Fibroblast of peridontal ligament (primary cell): ENCODE data around the gene GRAPL.
"Not testable (repeated sequence)": the region's sequence is repeated elsewhere in the genome, so short reads cannot be mapped to it uniquely, and the experiment has no call there.

Experiments
- DNase-seq: peaks from one replicate; pipeline ENCODE4 v3.0.0-alpha.2; 2010; ENCODE audit errors: extremely low read depth

GRAPL gene

DNA sequence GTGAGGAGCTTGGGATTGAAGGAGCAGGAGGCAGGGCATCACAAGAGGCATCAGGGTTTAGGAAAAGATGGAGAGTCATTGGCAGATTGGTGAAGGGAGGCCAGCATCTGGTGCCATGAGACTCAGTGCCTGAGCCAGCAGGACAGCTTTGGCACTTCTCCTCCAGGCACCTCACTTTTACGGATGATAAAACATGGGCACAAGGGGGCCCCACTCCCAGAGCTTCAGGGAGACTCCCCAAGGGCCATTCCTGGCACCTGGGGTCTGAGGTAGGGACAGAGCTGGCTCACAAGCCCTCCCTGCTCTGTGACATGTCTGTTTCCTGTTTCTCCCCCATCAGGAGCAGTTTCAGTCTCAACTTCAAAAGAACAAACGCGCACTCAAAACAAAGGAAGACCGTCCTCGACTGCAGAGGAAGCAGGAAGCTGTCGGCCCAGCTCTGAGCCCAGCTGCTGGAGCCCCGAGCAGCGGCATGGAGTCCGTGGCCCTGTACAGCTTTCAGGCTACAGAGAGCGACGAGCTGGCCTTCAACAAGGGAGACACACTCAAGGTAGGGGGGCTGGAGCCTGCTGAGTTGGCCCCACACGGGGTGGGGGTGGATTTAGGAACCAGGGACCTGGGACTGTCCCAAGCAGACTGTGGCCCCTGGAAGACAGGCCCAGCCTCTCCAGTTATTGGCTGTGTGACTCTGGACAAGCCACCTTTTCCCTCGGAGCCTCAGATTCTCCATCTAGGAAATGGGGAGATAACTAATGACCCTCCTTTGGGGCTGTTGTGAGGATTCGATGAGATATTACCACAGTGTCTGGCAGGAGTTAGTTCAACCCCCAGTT is at the start of gene GRAPL:
Gene GRAPL, plus strand, starts transcription at position 442 of the 833 bp plus-strand sequence. Its CDS starts 31 bp downstream, at position 473.
- DNase-seq = not testable (repeated sequence)

DNA sequence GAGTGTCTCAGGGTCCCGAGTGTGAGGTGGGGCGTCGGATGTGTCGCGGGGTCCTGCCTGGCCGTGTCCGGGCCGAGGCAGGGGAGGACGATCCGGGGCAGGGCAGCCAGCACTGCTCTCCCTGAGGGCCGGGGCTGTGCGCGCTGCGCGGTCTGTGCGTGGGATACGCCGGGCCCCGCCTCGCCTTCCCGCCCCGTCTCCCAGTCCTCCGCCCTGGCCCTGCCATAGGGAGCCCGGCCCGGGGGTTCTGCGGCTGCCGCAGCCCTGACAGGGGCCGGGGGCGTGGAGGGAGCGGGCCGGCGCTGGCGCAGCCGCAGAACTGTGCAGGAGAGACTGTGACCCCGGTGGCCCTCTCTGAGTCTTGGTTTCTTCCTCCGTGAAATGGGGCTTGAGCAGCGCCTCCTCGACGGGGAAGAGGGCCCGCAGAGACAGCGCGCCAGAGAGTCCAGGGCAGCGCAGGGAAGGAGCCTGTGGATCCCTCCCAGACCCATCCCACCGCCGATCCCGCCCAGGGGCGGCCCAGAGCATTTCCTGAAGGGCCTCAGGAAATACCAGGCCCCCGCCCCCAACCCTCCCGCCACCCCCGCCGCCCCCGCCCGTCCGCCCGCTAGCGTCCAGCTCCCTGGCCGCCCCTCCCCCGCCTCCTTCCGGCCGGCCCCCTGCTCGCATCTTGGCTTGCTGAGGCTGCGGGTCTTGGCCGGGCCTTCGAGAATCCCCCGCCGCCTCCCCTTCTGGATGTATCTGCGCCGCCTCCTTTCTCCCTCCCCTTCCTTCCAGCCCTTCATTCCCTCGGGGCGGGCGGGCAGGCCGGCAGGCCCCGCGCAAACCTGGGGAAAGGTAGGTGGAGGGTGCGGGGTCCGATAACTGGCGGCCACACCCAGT is 38.3 kb upstream of the GRAPL start:
- DNase-seq = not testable (repeated sequence)

DNA sequence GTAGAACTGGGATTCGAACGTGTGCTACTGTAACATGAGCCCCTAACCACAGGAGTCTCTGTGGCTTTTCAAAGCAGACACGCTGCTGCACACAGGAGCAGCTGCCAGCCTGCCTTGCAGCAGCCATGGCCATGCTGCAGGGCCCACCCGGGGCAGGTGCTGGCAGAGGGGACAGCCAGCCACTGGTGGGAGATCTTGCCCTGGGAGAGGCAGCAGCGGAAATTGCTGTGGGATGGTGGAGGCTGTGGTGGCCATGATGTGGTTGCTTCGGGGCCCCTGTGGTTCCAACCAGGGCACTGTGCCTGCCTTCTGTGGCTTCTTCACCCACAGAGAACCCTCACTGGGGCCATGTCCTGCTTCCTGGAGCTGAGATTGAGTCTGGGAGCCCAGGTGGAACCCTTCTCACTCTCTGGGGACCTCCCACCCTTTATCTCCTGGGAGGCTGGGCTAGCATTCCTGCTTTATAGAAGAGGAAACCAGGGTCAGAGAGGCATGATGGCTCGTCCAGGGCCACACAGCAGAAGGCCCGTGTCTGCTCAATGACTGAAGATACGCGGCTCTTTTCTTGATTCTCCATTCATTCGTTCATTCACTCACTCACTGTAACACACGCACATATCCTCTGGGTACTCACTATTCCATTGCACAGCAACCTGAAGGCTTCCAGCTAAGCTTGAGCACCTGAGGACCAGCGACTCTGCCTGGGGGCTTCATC is 37.2 kb upstream of the GRAPL start:
- DNase-seq = not testable (repeated sequence)

DNA sequence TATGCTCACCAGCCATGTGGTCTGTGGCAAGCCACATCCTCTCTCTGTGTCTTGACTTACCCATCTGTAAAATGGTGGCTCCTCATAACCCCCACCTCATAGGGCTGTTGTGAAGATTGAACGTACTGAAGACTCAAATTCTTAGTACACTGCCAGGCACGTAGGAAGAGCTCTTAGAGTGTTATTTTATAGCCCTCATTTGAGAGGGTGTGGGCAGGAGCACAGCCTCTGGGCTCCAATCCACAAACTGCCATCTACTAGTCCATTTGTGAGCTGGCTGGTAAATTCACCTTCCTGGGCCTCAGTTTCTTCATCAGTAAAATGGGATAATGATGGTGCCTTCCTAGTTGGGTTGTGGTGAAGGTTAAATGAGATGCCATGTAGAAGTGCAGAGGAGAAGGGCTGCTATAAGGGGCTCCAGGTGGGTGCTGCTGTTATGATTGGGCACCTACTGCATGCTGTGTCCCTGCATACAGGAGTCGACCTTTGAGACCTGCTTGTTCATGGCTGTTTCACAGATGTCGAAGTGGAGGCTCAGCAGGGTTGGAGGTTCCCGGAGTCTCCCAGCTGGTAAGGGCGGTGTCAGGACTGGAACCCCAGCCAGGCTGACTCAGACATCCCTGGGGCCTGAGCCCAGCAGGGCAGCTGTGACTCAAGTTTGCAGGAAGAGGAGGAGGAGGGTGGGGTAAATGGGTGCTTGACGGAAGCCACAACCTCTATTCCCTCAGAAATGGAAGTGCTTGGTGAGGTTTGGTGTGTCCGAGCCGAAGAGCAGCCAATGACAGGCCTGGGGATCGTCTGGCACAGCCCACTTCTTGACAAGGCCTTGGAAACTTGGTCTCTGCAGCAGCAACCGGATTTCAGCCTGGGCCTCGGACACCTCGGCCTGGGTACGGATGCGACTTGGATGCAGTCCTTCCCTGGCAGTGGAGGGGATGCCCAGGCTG is 34.4 kb upstream of the GRAPL start:
- not testable (repeated sequence) for DNase-seq

DNA sequence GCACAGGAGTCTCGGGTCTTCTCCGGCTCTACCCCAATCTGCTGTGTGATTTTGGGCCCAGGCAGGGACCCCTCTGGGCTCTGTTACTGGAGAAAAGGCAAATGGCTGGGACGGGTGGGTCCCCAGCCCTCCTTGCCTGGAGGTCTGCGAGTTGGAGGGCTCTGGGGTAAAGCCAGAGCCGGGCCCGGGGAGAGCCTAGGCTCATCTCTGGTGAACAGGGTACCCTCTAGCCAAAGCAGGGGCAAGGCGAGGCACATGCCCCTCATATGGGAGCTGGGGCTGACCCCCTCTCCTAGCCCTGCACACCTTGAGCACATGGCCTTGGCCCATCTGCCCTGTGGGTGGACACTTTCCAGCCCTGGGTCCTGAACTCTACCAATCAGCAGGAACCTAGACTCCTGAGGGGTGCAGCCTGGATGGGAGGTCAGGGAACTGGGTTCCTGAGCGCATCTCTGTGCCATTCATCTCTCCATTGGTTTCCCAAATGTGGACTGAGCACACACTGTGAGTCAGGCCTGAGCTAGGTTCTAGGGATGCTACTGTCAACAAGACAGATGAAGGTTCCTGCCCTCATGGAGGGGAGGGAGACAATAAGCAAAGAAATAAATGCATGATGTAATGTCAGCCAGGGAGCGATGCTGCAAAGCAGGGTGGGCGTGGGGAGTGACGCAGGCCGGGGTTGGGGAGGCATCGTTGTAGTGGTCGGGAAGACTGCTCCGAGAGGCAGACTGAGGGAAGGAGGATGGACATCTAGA is 33.5 kb upstream of the GRAPL start:
- DNase-seq = not testable (repeated sequence)

DNA sequence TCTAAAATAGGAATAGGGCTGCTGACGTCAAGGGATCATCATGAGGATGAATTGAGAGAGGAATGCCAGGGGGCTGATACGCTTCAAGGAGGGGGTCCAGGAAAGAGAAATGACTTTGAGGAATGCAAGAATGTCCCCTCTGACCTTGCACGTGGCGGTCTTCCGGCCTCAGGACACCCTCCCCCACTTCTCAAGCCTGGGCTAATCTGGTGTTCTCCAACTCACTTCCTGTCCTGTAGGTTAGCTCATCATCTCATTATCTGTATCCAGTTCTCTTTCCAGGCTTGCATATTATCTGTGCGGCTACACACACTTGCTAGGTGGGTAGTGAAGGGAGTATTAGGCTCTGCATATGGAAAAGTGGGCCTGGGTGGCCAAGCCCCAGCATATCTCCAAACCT is 18.9 kb upstream of the GRAPL start:
- DNase-seq = not testable (repeated sequence)

DNA sequence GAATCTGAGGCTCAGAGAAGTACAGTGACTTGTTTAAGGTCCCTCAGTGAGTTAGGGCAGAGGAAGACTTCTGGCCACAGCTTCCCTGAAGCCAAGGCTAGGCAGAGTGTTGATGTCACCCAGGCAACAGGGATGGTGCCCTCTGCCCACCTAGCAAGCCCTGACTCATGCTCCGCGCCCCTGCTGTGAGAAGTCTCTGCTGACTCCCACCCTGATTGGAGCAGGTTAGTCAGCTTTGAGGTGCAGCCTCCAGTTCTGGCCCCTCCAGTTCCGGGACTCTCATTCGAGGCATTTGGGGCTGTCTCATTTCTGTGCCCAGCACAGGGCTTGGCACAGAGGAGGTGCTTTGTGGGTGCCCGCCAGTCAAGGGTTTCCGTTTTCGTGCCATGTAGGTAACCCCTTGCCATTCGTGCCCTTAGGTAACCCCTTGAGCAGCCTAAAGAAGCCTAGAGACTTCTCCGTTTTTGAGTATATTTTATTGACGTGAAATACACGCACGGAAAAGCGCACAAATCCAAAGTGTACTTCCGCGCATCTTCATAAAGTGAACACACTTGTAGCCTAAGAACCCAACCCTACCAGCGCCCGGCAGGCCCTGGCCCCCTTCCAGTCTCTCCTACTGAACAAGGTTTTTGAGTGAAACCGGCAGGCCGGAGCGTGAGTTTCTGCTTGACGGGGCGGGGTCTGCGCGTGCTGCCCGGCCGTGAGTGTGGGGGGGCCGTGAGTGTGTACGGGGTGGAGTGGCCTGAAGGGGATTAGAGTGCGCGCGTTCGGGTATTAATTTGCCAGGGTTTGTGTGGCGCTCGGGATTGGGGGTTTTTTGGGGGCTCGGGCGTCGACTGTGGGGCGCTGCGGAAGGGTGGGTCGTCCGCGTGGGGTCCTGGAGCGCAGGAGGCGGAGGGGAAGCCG is 16.9 kb upstream of the GRAPL start:
- DNase-seq = not testable (repeated sequence)

DNA sequence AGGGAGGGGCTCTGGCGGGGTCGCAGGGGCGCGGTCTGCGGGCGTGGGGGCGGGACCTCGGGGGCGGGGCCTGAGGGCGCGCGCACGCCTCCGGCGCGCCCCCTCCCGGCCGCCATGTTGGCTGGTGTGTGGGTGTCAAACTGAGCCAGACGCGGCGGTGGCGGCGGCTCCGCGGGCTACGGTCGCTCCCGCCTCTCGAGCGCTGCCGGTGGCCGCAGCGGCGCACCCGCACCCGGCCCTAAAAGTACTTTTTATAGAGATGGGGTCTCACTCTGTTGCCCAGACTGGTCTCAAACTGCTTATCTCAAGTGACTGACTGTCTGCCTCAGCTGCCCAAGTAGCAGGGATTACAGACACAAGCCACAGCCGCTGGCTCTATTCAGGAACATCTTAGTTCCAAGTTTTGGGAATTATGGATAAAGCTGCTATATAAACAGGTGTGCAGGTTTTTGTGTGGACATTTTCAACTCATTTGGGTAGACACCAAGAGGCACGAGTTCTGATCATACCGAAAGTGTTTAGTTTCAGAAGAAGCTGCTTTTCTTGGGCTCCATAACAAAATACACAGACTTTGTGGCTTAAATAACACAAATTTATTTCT is 16.2 kb upstream of the GRAPL start:
- not testable (repeated sequence) for DNase-seq

DNA sequence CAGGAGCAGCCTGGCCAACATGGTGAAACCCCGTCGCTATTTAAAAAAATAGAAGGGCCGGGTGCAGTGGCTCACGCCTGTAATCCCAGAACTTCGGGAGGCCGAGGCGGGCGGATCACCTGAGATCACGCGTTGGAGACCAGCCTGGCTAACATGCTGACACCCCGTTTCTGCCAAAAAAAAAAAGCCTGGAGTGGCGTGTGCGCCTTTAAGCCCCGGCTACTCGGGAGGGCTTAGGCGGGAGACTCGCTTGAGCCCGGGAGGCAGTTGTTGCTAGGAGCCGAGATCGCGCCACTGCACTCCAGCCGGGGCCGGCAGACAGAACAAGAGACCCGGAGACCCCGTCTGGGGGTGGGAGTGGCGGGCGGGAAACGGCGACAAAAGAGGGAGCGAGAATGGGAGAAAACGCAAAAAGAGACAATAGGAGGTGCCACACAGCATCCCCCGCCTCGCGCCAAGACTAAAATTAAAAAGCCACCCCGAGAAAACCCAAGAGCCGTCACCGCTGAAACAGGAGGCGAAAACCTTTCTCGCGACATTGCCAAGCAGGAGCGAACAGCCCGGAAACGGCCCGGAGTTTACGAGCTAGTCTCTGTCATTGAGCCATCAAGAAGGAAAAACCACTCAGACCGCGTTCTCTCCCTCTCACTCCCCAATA is 15.5 kb upstream of the GRAPL start:
- DNase-seq = not testable (repeated sequence)

DNA sequence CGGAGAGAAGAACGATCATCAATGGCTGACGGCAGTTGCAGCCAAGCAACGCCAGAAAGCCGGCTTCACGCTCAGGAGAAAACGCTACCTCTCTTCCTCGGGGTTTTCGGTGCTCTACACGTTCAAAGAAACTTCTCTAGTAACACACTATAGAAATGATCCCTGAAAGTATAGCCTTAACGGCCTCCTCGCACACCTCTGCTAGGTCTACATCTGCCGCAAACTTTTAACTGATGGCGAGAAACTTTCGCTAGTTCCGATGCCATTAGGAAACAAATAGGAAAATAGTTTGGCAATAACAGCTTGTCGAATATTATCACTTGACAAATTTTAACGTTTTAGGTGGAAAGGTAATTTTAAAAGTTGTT is 14.9 kb upstream of the GRAPL start:
- DNase-seq = not testable (repeated sequence)

DNA sequence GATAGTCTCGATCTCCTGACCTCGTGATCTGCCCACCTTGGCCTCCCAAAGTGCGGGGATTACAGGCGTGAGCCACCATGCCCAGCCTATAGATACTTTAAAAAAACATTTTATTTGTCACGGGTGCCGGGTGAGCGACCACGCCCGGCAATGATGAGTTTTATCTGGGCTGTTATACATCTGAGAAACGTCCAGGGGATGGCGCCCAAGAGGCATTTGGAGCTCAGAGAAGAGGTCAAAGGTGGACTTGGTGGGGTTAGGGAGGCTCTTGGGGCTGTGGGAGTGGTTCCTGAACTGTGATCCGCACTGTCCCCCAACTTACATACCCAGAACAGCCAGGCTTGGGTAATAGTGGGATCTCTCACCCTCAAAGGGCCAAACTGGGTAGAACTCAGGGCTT is 8.7 kb upstream of the GRAPL start:
- DNase-seq = not testable (repeated sequence)

DNA sequence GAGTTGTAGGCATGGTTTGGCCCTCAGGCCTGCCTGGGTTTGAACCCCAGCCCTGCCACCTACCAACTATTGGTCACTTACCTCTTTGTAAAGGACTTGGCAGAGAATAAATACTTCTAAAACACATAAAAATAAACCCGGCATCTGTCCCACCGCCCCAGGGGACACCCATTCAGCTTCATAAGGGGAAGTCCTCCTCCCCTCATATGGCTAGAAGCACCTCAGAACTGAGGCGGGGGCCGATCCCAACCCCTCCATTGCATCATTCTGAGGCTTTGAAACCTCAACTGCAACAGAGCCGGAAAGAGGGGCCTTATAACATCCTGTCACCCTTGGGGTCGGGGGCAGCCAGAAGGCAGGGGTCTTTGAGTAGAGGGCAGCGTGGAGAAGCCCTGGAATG is 2.1 kb upstream of the GRAPL start:
- DNase-seq = not testable (repeated sequence)

DNA sequence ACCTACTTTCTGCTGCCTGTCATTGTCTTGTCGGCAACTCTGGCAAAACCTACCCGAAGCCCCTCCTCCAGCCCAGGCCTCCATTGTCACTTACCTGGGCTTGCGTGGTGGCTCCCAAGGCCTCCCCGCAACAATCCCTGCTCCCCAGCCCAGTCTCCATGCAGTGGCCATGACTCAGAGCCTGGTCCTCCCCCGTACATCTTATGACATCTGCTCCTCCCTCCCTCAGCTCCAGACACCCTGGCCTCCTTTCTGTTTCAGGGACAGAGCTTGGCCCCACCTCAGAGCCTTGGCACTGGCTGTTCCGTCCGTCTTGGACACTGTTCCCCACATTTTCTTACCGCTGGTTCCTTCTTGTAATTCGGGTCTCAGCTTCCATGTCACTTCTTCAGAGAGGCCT is 2.1 kb downstream of the GRAPL start:
- not testable (repeated sequence) for DNase-seq

DNA sequence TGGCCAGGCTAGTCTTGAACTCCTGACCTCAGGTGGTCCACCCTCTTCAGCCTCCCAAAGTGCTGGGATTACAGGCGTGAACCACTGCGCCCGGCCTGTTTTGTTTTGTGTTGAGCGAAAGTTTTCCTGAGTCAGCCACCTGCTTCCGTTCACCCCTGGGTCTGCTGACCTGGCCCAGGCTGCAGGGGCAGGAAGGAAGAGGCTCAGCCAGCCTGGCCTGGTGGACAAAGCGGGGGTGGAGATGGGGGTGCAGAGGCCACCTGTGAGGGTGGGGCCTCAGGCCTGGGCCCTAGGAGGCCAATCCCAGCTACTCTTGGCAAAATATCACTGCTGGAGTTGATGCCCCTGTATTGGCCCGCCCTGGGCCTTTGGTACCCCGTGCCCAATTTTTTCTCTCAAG is 3.7 kb downstream of the GRAPL start:
- DNase-seq = not testable (repeated sequence)

DNA sequence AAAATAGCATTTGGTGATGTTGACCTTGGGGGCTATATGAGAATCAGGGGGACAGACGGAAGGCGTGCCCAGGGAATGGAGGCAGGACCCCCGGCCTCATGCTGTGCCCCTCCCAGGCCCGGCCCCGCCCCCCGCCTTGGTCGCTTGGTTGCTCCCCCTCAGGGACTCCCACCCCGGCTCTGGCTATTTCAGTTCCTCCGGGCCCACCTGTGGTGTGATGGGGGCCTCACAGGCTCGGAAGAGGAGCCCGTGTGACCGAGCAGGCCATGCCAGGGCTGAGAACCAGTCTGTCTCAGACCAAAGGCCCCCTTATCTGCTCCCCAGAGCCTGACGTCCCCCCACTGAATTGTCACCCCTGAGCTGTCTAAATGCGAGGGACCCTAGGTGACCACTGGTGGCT is 4.4 kb downstream of the GRAPL start:
- not testable (repeated sequence) for DNase-seq

DNA sequence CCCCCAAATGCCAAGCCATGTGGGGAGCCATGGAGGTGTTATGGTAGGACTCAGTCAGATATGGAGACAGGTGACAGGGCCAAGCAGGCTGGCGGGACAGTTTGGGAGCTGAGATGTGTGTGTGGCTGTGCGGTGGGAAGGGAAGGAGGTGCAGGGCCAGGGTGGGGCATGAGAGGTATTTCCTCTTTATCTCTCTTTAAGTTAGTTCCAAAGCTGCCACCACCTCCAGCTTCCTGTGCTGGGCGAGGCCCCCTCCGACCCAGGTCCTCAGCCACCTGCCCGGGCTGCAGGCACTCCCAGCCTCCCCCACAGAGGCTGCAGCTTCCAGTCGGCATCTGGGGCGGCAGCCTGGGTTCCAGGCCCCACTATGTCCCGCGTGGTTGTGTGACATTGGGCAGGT is 6.4 kb downstream of the GRAPL start:
- DNase-seq = not testable (repeated sequence)

DNA sequence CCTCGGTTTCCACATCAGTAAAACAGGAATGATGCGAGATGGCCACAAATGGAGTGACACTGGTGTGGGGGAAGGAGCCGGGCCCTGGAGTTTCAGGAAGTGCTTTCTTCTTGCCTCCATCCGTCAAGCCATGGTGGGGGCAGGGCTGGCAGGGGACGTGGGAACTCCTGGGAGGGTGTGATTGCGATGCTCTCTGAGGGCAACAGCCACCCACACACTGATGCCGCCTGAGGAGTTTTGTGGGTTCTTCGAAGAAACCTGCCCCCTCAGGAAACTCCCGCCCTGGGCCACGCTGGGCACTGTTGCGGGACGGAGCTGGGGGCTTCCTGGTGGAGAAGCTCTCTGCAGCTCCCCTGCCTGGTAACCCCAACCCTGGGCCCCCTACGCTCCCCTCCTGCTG is 8.0 kb downstream of the GRAPL start:
- not testable (repeated sequence) for DNase-seq

DNA sequence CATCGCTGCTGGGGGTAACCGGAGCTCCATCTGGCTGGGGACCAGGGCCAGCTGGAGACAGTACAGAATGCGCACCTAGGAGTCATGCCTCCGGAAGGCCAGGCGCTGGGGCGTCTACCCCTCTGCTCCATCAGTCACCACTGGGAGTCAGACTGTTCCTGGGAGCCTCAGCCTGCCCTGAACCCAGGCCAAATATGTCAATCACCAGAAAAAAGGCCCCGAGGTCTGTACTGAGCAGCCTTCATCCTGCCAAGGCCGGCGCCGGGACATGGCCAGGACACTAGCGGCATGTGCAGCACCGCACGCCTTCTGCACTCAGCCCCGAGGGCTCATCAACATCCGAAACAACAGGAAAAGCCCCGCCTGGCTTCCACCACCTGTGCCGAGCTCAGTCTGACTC is 8.7 kb downstream of the GRAPL start:
- DNase-seq = not testable (repeated sequence)
